HG03558 (cell line): ENCODE results near the gene AARS1.
A peak's percentile ranks its signal among the peaks of the same experiment; 100 is the strongest.
"Not testable (repeated sequence)": the region's sequence is repeated elsewhere in the genome, so short reads cannot be mapped to it uniquely, and the experiment has no call there.

ENCODE experiments used
- ATAC-seq: cut with Tn5 transposase; IDR thresholded peaks from one replicate; pipeline ENCODE4 v1.9.1; 2021; ENCODE audit warnings: moderate number of reproducible peaks; ENCODE audit not compliant: unreplicated experiment; ENCODE audit errors: extremely low read depth

The AARS1 gene

DNA sequence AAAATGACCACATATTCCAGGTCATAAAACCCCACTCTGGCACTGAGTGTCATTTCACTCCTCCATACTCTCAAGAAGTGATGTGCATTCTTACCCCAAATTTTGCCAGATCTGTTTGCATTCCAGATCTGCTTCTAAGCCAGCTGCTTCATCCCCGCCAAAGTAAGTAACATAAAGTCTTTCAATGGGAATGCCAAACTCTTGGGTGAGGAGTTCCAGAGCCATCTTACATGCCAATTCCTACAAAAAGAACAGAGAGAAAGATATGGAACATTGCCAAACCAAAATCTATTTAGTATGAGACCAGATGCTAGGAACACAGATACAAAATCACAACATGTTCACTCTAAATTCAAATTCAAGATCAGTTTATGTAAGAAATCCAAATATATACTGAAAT lies 12.9 kb downstream of the AARS1 start:
- ATAC-seq = no peak

DNA sequence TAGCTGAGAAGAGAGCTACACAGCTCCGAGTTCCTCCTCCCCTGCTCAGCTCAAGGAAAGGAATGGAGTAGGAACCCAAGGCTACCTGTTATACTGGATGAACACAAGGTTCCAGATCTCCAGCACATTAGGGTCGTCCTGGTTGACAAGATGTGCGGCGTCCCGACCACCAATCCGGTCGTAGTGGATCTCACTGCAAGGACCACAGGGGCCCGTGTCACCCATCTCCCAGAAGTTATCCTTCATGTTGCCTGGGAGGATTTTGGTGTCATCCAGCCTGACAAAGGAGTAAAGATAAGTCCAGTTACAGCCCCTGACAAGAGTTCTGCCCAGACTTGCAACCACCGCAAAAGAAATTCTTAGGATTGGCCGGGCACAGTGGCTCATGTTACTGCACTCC lies 17.6 kb downstream of the AARS1 start:
- ATAC-seq = no peak

DNA sequence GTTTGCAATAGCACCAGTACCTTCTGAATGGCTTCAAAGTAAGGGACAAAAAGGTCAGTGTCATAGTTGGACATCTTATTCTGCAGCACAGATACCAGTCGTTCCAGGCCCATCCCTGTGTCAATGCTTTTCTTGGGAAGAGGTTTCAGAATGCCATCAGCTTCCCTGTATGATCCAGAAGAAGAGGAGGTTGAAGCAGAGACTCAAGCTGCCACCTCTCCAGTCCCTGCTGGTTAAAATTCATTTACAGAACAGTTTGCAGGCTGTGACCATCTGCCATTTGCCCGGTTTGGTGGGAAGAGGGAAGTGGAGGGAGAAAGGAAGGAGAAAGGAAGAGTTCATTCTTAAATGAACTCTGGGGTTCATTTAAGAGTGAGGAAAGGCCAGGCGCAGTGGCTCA lies 19.1 kb downstream of the AARS1 start:
- ATAC-seq = no peak

GRCh38 chr16:70269471-70269870 lies 19.8 kb downstream of the AARS1 start:
- no peak for ATAC-seq

GRCh38 chr16:70267922-70268321 lies 21.4 kb downstream of the AARS1 start:
- not testable (repeated sequence) for ATAC-seq

DNA sequence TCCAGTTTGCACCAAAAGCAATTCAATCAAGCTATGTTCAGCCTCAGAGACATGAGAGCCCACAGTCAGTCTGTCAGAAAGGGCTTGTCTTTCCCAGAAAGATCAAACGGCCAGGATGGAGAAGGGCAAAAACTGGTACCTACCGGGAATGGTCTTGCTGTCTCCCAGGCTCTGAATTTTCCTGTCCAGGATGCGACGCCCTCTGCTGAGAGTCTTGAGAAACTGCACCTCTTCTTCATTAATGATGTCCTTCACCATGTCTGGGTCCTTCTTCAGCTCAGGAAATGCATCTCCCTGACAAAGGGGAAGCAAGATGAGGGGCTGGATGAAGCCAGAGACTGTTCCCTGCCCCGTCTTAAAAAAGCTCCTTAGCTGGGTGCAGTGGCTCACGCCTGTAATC lies 21.8 kb downstream of the AARS1 start:
- ATAC-seq = no peak

- ATAC-seq = not testable (repeated sequence)
Observed at GRCh38 chr16:70259903-70260302, 29.4 kb downstream of the AARS1 start.

GRCh38 chr16:70258946-70259345 lies 30.4 kb downstream of the AARS1 start:
- ATAC-seq = no peak

GRCh38 chr16:70258065-70258464 lies 31.2 kb downstream of the AARS1 start:
- ATAC-seq = no peak

DNA sequence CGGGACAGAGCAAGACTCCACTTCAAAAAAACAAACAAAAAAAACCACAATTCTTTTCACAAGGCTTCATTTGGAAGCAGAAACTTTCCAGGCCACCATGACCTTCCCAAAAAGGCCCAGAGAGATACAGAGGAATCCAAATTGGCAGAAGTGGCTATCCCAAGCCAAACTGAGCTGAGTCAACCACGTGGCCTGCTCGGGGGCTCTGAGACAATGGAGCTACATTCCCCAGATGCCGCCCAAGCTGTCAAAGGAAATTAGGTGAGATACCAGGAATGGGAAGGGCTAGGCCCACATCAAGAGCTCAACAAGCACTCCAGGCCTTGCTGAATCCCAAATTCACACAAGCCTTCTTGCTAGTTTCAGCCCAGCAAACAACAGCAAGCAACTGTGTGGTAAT lies 31.9 kb downstream of the AARS1 start:
- no peak for ATAC-seq

GRCh38 chr16:70255574-70255973 lies 33.7 kb downstream of the AARS1 start:
- no peak for ATAC-seq

GRCh38 chr16:70254965-70255286 lies 34.4 kb downstream of the AARS1 start:
- ATAC-seq = no peak

- ATAC-seq = no peak
Observed at GRCh38 chr16:70254180-70254964, 34.9 kb downstream of the AARS1 start.

GRCh38 chr16:70253291-70254106 lies 35.8 kb downstream of the AARS1 start:
- ATAC-seq = no peak

DNA sequence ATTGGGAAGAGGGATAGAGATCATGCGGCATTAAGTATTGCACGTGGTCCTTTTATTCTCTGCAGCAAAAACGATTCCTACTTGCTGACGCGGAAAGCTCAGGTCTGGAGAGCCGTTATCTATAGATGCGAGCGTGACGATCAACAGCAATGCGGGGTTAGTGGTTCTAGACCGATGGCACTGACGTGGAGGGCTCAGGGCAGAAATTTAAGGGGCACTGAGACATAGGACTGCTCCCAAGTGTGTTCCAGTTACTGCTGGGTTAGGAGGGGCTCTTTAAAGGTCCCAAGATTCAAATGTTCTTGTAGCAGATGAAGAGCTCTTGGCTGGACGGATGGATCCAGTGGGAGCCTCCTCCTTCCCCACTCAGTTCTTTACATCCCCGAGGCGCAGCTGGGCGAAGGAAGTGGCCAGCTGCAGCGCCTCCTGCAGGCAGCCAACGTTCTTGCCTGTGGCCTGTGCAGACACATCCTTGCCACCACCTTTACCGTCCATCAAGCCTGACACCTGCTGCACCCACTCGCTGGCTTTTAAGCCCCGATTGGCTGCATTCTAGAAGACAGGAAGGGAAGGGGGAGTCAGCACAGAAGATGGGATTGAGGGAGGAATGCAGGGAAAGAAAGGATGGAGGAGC lies 36.8 kb downstream of the AARS1 start:
- no peak for ATAC-seq

DNA sequence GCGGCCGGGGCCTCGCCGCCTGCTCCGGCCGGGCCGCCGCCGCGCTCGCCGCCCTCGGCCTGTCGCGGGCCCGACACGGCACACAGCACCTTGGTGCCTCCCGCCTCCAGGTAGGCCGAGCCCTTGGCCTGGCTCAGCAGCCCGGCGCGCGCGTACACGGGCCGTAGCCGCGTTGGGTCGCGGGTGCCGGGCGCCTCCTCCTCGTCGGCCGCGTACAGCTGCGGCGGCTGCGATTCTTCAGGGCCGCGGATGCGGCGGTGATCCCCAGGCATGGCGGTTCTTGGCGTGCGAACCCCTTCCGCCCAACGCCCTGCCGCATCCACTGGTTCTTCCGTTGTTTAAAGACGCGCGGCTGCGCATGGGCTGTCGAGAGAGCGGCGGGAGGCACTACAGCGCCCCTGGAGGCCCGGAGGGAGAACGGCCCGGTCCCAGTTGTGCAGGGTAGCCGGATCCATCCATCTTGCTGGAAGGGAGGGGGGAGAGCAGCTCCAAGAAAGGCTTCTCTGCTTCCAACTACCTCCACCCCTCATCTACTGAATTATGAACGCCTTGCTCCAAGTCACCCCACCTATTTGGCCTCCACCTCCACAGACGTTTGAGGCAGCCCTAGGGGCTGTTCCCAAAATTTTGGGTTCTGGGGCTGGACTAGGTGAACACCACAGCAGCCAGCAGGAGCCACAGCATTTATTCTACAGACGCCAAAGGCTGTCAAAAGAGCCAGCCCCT lies 37.5 kb downstream of the AARS1 start, which contains the start of gene EXOSC6:
EXOSC6 (minus strand) TSS at position 312 of the 726 bp plus-strand sequence; CDS start at position 272, 40 bp downstream.
- peak; percentile 52 for ATAC-seq

DNA sequence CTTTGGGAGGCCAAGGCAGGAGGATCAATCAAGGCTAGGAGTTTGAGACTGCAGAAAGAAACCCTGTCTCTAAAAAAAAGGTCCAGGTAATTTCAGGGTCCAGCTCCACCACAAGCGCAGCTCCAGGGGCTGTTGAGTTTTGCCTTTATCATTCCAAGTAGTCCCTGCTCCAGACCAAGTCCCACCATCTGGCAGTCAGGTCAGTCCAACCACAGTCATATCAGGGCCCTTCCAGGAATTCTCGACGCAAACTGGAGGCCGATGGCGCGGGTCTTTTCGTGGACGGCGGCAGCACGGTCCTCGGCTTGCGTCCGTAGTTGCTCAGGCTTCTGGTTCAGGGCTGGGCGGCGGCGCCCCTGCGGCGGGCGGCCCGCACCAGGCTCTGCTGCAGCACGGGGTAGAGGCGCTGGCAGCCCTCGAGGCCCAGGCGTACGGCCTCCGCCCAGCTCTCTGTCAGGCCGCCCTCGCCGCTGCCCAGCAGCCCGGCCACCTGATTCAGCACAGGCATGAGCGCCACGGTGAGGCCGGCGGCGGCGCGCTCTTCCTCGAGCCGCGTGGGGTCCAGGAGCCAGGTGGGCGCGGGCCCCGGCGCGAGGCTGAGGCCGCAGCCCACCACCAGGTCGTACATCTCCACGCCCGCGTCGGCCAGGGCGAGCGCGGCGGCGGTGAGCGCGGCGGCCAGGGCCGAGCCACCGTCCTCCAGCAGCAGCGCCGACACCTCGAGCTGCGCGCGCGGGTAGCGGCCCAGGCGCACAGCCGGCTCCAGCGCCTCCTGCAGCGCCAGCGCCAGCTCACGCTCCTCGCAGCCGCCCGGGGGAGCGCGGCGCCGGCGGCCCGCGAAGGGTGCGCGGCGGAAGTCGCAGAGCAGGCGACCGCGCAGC lies 38.3 kb downstream of the AARS1 start:
- ATAC-seq = peak; percentile 30

- ATAC-seq = not testable (repeated sequence)
Observed at GRCh38 chr16:70249697-70250096, 39.6 kb downstream of the AARS1 start.

DNA sequence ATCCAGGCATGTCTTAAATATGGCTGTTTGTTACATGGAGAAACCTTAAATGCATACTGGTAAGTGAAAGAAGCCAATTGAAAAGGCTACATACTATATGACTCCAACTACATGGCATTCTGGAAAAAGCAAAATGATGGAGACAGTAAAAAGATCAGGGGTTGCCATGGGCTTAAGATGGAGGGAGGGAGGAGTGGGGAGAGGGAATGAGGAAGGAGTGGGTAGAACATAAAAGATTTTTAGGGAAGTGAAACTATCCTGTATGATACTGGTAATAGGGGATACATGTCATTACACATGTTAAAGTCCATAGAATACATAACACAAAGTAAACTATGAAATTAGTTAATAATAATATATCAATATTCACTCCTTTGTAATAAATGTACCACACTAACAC lies 50.5 kb downstream of the AARS1 start:
- ATAC-seq = not testable (repeated sequence)
